CD4-positive, alpha-beta T cell (primary cell): ENCODE measurements around the gene PPP2R3A. TPM values are rescaled to one million over a fixed set of nuclear protein-coding genes. Genes with fewer than 3 reads are reported as not detected.

Experiments
- ATAC-seq: fragments of 200-7000 bp; cut with Tn5 transposase; one replicate; pipeline ENCODE4 v1.10.0; 2022; ENCODE audit warnings: mild to moderate bottlenecking; ENCODE audit not compliant: poor library complexity
- CTCF ChIA-PET: fragments of 350-600 bp; sonication (Branson Sonifier 250); formaldehyde crosslinking; loops from one replicate; lab custom pipeline; 2021; ENCODE audit warnings: antibody characterized with exemption, inconsistent platforms; lab: Charles Lee
- POLR2A ChIA-PET: fragments of 350-600 bp; sonication (Branson Sonifier 250); formaldehyde crosslinking; loops from one replicate; lab custom pipeline; 2021; ENCODE audit warnings: antibody characterized with exemption, inconsistent platforms; lab: Charles Lee
- DNase-seq, 14 experiments: peaks; one replicate each; pipeline ENCODE4 v3.0.0-alpha.2; 2013 to 2020; ENCODE audit warnings: mixed read lengths in 2 of 14
- H3K27ac ChIP-seq, 2 donors: one replicate each; pipeline versions ENCODE4 v1.5.1 to v1.7.0; 2013; ENCODE audit warnings: low read length in 2 of 2, low read depth in 1 of 2, mild to moderate bottlenecking in 1 of 2
- H3K27me3 ChIP-seq, 2 experiments: 1 replicate in 1 of 2; 2 replicates in 1 of 2; pipeline versions ENCODE4 v1.6.1 to v1.7.0; 2013; ENCODE audit warnings: low read length in 2 of 2, control low read depth in 1 of 2, mild to moderate bottlenecking in 1 of 2, moderate library complexity in 1 of 2; ENCODE audit not compliant: insufficient read depth in 2 of 2, control insufficient read depth in 1 of 2
- H3K36me3 ChIP-seq: one replicate; pipeline ENCODE4 v1.6.1; 2013; ENCODE audit warnings: low read length, control low read depth; ENCODE audit not compliant: insufficient read depth
- H3K4me1 ChIP-seq: one replicate; pipeline ENCODE4 v1.6.1; 2013; ENCODE audit warnings: low read length, control low read depth; ENCODE audit not compliant: insufficient read depth
- H3K4me3 ChIP-seq: one replicate; pipeline ENCODE4 v1.5.1; 2013; ENCODE audit warnings: mild to moderate bottlenecking, low read length, moderate library complexity
- H3K9me3 ChIP-seq, 2 experiments: 1 replicate in 1 of 2; 2 replicates in 1 of 2; pipeline versions ENCODE4 v1.6.1 to v1.7.0; 2013; ENCODE audit warnings: low read length in 2 of 2, mild to moderate bottlenecking in 2 of 2, control low read depth in 1 of 2, moderate library complexity in 1 of 2; ENCODE audit not compliant: control insufficient read depth in 1 of 2, insufficient read depth in 1 of 2
- H3K27ac Mint-ChIP-seq: one replicate; pipeline ENCODE4 v1.8.0; 2020; ENCODE audit warnings: mixed read lengths
- H3K27me3 Mint-ChIP-seq: one replicate; pipeline ENCODE4 v1.8.0; 2021; ENCODE audit warnings: mixed read lengths
- H3K36me3 Mint-ChIP-seq: one replicate; pipeline ENCODE4 v1.8.0; 2021; ENCODE audit warnings: low read depth, mixed read lengths
- H3K4me1 Mint-ChIP-seq: one replicate; pipeline ENCODE4 v1.8.0; 2021; ENCODE audit warnings: low read depth, mixed read lengths
- H3K4me3 Mint-ChIP-seq: one replicate; pipeline ENCODE4 v1.8.0; 2020; ENCODE audit warnings: mild to moderate bottlenecking, mixed read lengths
- H3K9me3 Mint-ChIP-seq: one replicate; pipeline ENCODE4 v1.8.0; 2020; ENCODE audit warnings: mixed read lengths
- intact Hi-C, 2 experiments: fragments of 100-400 bp; cut with DNase I in 1 of 2; cut with micrococcal nuclease in 1 of 2; formaldehyde crosslinking; loops; one replicate each; pipeline versions ENCODE4 v1.15.1 to v1.9.0; 2023 to 2025; cut with DNase I, micrococcal nuclease
- total RNA-seq, 174 experiments: library from RNA in 2 of 174; stranded (reverse) in 2 of 174; gene quantifications; one replicate each; pipeline ENCODE4 v1.2.3 and lab custom pipeline; 2021 to 2026
- TF ChIP-seq, protein P1 (sequence below): fragments of 200-600 bp; IDR thresholded peaks from one replicate; pipeline ENCODE4 v1.8.0; 2022; ENCODE audit warnings: antibody characterized with exemption, mild to moderate bottlenecking

The PPP2R3A gene
- total RNA-seq, 2 experiments from 2014 or later: 0.14 to 0.31 TPM

DNA sequence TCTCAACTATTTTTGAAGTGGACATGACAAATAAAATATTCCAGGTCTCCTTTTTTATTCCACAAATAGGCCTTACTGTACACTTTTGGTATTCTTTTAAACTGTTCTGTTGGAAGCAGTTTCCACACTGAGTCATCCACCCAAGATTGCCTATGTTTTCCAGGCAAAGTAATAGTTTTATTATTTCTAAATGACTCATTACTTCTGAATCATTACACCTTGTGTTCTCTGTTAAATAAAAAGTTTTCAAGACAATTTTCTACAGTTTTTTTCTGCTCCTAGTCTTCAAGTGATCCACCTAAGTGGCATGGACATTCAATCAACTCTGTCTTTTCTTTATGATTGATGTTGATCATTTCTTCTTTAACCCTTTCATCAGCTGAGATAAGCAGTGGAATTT lies 26.5 kb downstream of the PPP2R3A start:
- DNase-seq (no peak), ATAC-seq (no peak)
- peaks cover 14% of the 10 kb centered on the region for H3K27me3 Mint-ChIP-seq
- Histone ChIP-seq H3K4me3 (no peak overlapping the region), H3K9me3 (no peaks in the 10 kb centered on the region), H3K27ac (no peak overlapping the region), H3K4me1 (no peaks in the 10 kb centered on the region), H3K36me3 (no peaks in the 10 kb centered on the region), H3K27me3 (no peaks in the 10 kb centered on the region)
- CTCF ChIA-PET: no interaction called here
- TF ChIP-seq, protein P1, sequence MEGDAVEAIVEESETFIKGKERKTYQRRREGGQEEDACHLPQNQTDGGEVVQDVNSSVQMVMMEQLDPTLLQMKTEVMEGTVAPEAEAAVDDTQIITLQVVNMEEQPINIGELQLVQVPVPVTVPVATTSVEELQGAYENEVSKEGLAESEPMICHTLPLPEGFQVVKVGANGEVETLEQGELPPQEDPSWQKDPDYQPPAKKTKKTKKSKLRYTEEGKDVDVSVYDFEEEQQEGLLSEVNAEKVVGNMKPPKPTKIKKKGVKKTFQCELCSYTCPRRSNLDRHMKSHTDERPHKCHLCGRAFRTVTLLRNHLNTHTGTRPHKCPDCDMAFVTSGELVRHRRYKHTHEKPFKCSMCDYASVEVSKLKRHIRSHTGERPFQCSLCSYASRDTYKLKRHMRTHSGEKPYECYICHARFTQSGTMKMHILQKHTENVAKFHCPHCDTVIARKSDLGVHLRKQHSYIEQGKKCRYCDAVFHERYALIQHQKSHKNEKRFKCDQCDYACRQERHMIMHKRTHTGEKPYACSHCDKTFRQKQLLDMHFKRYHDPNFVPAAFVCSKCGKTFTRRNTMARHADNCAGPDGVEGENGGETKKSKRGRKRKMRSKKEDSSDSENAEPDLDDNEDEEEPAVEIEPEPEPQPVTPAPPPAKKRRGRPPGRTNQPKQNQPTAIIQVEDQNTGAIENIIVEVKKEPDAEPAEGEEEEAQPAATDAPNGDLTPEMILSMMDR: no peak
- intact Hi-C loops: no loop called here
- POLR2A ChIA-PET: no interaction called here
- H3K36me3 Mint-ChIP-seq: no peaks in the 10 kb centered on the region
- H3K9me3 Mint-ChIP-seq: no peaks in the 10 kb centered on the region
- no peak overlapping the region for H3K27ac Mint-ChIP-seq
- H3K4me1 Mint-ChIP-seq: no peaks in the 10 kb centered on the region
- H3K4me3 Mint-ChIP-seq: no peak overlapping the region

DNA sequence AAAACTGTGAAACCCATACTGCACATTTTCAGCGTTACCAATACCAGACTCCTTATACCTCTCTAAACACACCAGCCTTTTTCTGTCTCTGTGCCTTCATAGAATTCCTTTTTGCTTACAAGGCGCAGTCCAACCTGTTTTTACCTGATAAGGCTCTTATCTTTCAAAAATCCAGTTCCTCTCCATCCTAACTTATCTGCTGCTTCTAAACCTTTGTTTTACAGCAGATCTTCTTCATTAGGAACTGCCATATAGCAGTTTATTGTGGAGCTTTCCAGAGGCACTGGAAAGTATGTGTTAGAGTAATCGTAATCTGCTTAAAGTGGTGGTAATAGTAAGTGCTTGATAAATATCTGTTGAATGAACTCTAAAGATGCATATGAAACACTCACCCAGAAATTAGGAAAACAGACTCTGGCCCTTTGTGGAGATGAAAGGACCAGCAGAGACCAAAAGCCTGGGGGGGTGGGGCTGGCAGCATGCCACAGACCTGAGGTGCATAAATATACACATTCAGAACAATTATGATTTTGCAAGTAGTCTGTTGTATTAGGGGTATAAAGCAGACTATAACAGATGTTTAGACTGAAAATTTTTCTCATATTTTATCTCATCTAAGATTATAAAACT lies 29.3 kb downstream of the PPP2R3A start:
- no peaks in the 10 kb centered on the region for H3K36me3 Mint-ChIP-seq
- POLR2A ChIA-PET: no interaction called here

DNA sequence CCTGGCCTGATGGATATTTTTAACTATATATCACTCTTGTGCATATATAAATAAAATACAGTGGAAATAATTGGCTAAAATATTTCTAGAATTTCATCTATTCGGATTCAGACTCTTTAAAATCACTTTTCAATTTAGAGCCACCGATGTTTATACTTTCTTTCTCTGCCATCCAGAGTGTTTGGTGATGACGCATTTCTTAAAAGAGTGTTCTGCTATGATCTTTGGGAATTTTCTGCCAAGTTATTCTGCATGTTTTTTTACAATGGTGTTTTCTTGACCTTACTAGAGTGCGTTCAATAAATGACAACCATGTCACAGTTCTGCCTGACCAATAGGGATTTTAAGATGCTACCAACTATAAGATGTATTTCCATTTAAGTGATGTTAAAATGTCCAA lies 30.2 kb downstream of the PPP2R3A start:
- Histone ChIP-seq H3K4me3 (no peak overlapping the region), H3K9me3 (no peaks in the 10 kb centered on the region), H3K36me3 (no peaks in the 10 kb centered on the region), H3K27ac (no peak overlapping the region), H3K4me1 (no peaks in the 10 kb centered on the region), H3K27me3 (no peaks in the 10 kb centered on the region)
- Mint-ChIP-seq H3K4me1 (no peaks in the 10 kb centered on the region), H3K27ac (no peak overlapping the region), H3K27me3 (peaks cover 17% of the 10 kb centered on the region), H3K9me3 (no peaks in the 10 kb centered on the region), H3K4me3 (no peak overlapping the region), H3K36me3 (no peaks in the 10 kb centered on the region)
- POLR2A ChIA-PET: no interaction called here
- DNase-seq: no peak
- CTCF ChIA-PET: no interaction called here
- intact Hi-C loops: no loop called here
- TF ChIP-seq, protein P1: no peak
- no peak for ATAC-seq

More for the DNA sequence above, 29.3 kb downstream of the PPP2R3A start:
- H3K27ac ChIP-seq: no peak overlapping the region
- Mint-ChIP-seq H3K27ac (no peak overlapping the region), H3K27me3 (peaks cover 18% of the 10 kb centered on the region), H3K4me3 (no peak overlapping the region), H3K9me3 (no peaks in the 10 kb centered on the region), H3K4me1 (no peaks in the 10 kb centered on the region)
- CTCF ChIA-PET: no interaction called here
- no peak for DNase-seq
- no peaks in the 10 kb centered on the region for H3K4me1 ChIP-seq
- ATAC-seq: no peak
- no peak overlapping the region for H3K4me3 ChIP-seq
- intact Hi-C loops: no loop called here
- TF ChIP-seq, protein P1: no peak
- no peaks in the 10 kb centered on the region for H3K36me3 ChIP-seq
- H3K9me3 ChIP-seq: no peaks in the 10 kb centered on the region
- no peaks in the 10 kb centered on the region for H3K27me3 ChIP-seq
